ENCODE data around the gene CBX5. TPM values are rescaled to one million over a fixed set of nuclear protein-coding genes. Genes with fewer than 3 reads are reported as not detected.

CBX5 gene
- total and polyA plus RNA-seq, 10 of the 15 experiments (the other 5 are each of a cell fraction or from before 2014, with no cell fraction given), result 46.7 to 138 (median 74.6) TPM

DNA sequence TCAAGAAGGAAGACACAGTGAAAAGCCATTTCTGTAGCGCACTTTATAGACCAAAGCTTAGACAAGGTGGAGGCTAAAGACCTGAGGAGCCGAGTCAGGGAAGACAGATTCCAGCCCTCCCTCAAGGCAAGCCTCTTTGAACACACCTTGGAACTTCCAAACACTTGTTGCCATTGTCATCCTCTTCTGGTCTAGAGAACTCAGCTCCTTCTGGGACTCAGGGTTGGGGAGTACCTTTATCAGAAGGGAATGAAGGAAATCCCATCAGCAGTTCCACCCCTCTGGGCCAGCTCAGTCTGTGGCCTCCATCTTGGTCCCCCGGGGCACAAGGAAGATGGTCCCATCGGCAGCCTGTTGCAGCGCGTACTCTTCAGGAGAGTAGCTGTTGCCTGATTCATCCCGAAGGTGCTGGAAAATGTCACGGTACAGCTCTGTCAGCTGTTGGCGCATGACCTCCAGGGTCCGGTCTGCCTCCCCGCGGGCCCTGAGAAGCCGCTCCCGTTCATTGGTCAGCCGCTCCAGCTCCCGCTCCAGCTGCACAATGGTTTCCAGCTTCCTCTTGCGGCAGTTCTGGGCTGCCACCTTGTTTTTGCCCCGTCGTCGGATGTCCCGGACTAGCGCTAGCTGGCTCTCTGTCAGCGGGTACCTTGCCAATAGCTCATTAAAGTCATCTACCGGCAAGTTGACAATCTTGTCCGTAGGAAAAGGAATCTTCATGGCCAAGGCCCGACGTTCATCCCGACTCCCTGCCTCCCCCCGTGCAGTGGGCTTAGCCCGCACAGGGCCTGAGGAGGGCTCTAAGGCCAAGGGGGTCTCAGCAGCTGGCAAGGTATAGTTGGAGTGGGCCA is 12.4 kb upstream of the CBX5 start (continued):
- TF ChIP-seq, protein P1, sequence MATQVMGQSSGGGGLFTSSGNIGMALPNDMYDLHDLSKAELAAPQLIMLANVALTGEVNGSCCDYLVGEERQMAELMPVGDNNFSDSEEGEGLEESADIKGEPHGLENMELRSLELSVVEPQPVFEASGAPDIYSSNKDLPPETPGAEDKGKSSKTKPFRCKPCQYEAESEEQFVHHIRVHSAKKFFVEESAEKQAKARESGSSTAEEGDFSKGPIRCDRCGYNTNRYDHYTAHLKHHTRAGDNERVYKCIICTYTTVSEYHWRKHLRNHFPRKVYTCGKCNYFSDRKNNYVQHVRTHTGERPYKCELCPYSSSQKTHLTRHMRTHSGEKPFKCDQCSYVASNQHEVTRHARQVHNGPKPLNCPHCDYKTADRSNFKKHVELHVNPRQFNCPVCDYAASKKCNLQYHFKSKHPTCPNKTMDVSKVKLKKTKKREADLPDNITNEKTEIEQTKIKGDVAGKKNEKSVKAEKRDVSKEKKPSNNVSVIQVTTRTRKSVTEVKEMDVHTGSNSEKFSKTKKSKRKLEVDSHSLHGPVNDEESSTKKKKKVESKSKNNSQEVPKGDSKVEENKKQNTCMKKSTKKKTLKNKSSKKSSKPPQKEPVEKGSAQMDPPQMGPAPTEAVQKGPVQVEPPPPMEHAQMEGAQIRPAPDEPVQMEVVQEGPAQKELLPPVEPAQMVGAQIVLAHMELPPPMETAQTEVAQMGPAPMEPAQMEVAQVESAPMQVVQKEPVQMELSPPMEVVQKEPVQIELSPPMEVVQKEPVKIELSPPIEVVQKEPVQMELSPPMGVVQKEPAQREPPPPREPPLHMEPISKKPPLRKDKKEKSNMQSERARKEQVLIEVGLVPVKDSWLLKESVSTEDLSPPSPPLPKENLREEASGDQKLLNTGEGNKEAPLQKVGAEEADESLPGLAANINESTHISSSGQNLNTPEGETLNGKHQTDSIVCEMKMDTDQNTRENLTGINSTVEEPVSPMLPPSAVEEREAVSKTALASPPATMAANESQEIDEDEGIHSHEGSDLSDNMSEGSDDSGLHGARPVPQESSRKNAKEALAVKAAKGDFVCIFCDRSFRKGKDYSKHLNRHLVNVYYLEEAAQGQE (IDR thresholded peaks at IDR 0.05; ENCODE audit: low read depth, low read length), result no peak
- TF ChIP-seq ZZZ3 (IDR thresholded peaks at IDR 0.05; ENCODE audit: control insufficient read depth, insufficient read length, low read depth), result no peak

DNA sequence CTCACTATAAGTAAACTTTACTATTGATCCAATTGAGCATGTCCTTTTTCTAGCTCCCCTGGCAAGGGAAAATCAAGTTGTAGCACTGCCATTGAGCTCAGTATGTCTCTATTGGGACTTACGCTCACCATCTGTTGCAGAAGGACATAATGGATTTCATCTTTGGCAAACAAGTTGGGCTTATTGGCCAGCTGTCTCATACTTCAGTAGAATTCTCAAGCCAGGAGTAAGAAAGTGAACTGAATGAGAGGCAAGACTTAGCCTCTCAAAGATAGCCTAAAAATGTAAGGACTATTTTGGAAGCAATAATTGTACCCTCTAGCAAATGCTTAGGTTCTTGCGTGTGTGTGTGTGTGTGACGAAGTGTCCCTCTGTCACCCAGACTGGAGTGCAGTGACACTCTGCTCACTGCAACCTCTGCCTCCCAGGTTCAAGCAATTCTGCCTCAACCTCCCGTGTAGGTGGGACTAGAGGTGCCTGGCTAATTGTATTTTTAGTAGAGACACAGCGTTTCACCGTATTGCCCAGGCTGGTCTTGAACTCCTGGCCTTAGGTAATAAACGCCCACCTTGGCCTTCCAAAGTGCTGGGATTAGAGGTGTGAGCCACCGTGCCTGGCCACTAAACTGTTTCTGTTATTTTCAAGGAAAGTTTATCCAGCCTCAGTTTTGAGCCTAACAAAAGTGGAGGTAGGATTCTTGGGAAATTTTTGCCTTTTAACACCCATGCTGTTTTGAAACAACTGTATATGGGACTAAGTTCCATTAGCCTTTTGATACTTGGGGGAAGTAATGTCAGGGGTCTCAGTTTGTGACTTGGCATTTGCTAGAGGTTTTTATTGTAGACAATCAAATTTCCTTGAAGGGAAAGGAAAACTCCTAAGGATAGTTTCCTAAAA is 7.6 kb upstream of the CBX5 start:
- H3K4me1 ChIP-seq (ENCODE audit: control insufficient read depth, insufficient read depth, low read length), result peaks cover 3% of the 10 kb centered on the region; the same call in 1 of the 2 replicates
- ChIA-PET POLR2A (interaction anchor here (0.7 to 1.4 kb wide), 6 partner anchors 9 to 75 kb away, joined by 3 to 4 read pairs (median 4); no protein-coding TSS in a partner anchor), RAD21 (ENCODE audit: unreplicated experiment) (interaction anchor here (1.0 to 2.0 kb wide), 4 partner anchors 33 to 112 kb away, joined by 3 to 9 read pairs (median 4); no protein-coding TSS in a partner anchor), CTCF (interaction anchor here (0.8 to 3.5 kb wide), 16 partner anchors 8 to 112 kb away, joined by 3 to 15 read pairs (median 5); partner anchors contain the start of gene COPZ1), SMC1A (ENCODE audit: uncharacterized antibody, unreplicated experiment) (interaction anchor here (0.9 to 1.9 kb wide), 8 partner anchors 9 to 151 kb away, joined by 3 to 11 read pairs (median 4); partner anchors contain the start of gene COPZ1)
- in situ Hi-C loops (cut with MboI), result no loop called here
- no peak overlapping the region for H2AFZ ChIP-seq (ENCODE audit: control insufficient read depth, low read depth, low read length)
- no peak for DNase-seq (ENCODE audit: low read depth, low spot score)
- ATAC-seq, result peak; percentile 5
- peaks cover 19 to 42% of the 10 kb centered on the region in 2 experiments for H3K36me3 ChIP-seq (ENCODE audit: control insufficient read depth in 2 of 2, insufficient read depth in 2 of 2, low read length in 1 of 2)
- 51% methylated on average over 8 of the region's 8 CpGs for WGBS (ENCODE audit: insufficient coverage, insufficient replicate concordance, low lambda C conversion rate, missing lambda C conversion rate)
- no peak for FAIRE-seq
- intact Hi-C loops (cut with micrococcal nuclease; ENCODE audit: unreplicated experiment), result no loop called here
- no peak overlapping the region for H3K4me3 ChIP-seq
- H3K27ac ChIP-seq (ENCODE audit: control insufficient read depth, insufficient read depth), result no peak overlapping the region
- H3K27me3 ChIP-seq (replicated peaks in 1 of 2; ENCODE audit: control insufficient read depth in 2 of 2, insufficient read depth in 2 of 2, low read length in 1 of 2), result no peaks in the 10 kb centered on the region
- no peak overlapping the region for H3K4me2 ChIP-seq (ENCODE audit: control insufficient read depth, insufficient read depth)
- peaks cover 7% of the 10 kb centered on the region for H4K20me1 ChIP-seq (ENCODE audit: control insufficient read depth, insufficient read depth)
- H3K9me3 ChIP-seq (replicated peaks; ENCODE audit: control insufficient read depth, insufficient read depth, low read length), result no peaks in the 10 kb centered on the region
- BruUV-seq (replicated peaks), result no TSS peak
- H3K79me2 ChIP-seq (ENCODE audit: control insufficient read depth, insufficient read depth, low read length), result peaks cover 29% of the 10 kb centered on the region
- no peak overlapping the region for H3K9ac ChIP-seq (ENCODE audit: control insufficient read depth, insufficient read depth, low read length)
- TF ChIP-seq MTA3 (IDR thresholded peaks at IDR 0.05; ENCODE audit: borderline replicate concordance, low read length) (peak; percentile 82; the same call in 1 of the 2 replicates), POLR2AphosphoS2 (IDR thresholded peaks at IDR 0.05; ENCODE audit: low read depth, low read length) (peak; percentile 61; the same call in 1 of the 2 replicates), PML (IDR thresholded peaks at IDR 0.05; ENCODE audit: low read length) (peak; percentile 72), POLR2AphosphoS5 (IDR thresholded peaks at IDR 0.05; ENCODE audit: low read length) (peak; percentile 95), WRNIP1 (IDR thresholded peaks at IDR 0.05; ENCODE audit: borderline replicate concordance, low read depth, low read length) (no peak), ZBED1 (IDR thresholded peaks at IDR 0.05; ENCODE audit: borderline replicate concordance) (peak; percentile 81), ATF2 (IDR thresholded peaks at IDR 0.05; ENCODE audit: low read length) (peak; percentile 35; the same call in 1 of the 2 replicates)
- TF ChIP-seq, protein P2, sequence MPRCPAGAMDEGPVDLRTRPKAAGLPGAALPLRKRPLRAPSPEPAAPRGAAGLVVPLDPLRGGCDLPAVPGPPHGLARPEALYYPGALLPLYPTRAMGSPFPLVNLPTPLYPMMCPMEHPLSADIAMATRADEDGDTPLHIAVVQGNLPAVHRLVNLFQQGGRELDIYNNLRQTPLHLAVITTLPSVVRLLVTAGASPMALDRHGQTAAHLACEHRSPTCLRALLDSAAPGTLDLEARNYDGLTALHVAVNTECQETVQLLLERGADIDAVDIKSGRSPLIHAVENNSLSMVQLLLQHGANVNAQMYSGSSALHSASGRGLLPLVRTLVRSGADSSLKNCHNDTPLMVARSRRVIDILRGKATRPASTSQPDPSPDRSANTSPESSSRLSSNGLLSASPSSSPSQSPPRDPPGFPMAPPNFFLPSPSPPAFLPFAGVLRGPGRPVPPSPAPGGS (IDR thresholded peaks at IDR 0.05; ENCODE audit: borderline replicate concordance, insufficient read depth, low read depth, low read length, poor library complexity, severe bottlenecking), result peak; percentile 53

Measured in GM12878 (cell line).